ENCODE data around the gene ZNF239.
"Not testable (repeated sequence)": the region's sequence is repeated elsewhere in the genome, so short reads cannot be mapped to it uniquely, and the experiment has no call there.

Gene ZNF239

DNA sequence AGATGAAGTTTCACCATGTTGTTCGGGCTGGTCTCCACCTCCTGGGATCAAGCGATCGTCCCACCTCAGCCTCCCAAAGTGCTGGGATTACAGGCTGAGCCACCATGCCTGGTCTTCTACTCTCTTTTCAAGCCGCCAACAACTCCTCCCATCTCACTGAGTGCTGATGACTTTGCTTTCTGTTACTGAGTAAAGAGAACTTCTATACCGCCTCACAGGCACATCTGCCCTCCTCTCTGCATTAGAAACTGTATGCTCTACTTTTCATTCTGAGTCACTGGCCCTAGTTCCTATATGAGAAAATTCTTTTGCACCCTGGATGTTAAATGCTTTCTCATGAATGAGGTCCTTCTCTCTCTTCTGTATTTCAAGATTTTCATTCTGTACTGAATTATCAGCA lies 2.2 kb upstream of the ZNF239 start:
- DNase-seq (ENCODE audit: low spot score): no peak

DNA sequence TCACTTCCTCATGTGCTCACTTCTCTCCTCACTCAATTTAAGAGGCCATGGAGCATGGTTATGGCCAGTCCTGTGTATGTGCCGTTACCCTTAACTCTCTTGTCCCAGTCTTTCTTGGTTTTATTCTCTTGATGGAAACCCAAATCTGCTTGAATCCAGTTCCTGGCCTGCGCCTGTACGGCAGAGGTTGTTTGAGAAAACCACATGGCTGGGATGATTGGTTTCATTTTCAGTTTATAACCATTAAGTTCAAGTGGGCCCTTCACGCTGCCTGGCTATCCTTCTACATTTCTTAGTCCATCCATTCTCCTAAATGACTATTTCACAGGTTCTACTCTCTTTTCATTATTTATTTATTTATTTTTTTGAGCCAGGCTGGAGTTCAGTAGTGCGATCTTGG lies 1.6 kb upstream of the ZNF239 start:
- DNase-seq (ENCODE audit: low spot score): no peak

DNA sequence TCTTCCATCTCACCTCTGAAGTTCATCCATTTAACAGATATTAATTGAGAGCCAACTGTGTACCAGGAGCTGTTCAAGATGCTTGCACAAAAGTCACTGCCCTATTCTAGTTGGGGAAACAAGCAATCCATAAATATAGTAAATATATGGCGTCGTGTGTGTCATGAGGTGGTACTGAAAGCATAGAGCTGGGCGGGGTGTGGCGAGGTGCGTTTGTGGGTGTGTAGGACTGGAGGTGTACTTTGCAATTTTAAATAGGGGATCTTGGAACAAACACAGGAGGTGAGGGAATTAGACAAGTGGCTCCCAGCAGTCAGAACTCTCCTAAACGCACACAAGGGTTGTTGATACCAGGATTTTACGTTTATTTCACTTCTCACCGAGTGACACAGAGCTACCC lies 490 bp upstream of the ZNF239 start:
- no peak for DNase-seq (ENCODE audit: low spot score)

DNA sequence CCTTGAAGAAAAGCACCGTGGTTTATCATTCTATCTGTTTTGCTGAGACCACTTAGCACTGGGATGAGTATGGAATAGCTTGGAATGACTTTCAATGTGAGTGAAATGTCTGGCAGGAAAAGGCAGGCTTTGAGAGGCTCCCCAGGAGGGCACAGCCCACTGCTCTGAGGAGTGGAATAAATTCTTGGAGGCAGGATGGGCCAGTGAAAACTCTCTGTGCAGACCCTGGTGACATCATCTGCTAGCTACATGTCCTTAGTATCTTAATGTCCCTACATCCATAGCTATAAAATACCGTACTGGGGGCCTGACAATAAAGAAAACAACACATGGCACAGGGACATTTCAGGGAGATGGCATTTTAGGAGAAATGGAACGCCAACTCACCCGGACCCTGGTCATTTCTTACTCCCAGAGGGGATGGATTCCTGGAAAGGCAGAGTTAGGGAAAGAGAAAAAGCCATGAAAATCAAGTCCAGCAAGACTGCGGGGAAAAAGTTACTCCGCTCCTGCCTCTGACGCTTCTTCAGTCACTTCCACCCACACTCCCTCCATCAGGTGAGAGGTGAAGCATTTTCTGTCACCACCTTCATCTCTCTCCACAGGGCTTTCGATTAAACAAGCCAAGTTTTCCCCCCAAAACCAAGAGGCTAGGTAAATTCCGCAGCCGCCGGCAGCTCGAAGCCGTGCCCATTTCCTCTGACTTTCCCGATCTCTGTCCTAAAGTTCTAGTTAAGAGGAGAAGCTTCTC lies 991 bp downstream of the ZNF239 start:
- no peak for DNase-seq (ENCODE audit: low spot score)

DNA sequence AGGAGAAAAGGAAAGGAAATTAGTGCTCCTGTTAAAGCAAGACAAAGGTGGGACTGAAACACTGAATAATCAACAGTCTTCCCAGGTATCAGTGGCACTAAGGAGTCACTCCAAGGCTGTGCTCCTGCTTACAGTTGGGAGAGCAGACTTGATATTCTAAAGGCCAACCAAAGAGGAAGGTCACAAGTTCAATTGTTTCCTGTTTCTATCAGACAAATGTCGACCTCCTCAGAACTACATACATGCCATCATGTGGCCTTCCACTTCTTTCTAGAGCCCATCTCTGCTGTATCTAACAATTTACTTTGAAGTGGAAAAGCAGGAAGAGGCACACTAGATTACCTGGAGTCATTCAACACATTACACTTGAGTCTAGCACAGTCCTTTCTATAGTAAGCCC lies 3.4 kb downstream of the ZNF239 start:
- no peak for DNase-seq (ENCODE audit: low spot score)

DNA sequence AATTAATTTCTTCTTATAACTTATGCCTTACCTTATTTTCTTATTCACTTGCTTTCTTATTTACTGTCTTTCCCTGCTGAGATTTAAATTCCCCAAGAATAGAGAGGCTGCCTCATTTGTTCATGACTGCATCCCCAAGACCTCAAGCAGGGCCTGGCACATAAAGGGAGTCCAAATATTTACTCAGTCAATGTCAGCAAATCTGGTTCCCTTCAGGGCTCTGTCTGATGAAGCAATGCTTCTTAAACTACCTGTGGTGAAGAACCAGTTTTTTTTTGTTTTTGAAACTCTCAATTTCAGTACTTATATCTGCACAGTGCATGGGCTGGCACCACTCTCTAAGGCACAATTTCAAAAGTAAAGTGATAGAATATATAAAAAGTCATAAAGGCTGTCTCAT lies 4.7 kb downstream of the ZNF239 start:
- no peak for DNase-seq (ENCODE audit: low spot score)

DNA sequence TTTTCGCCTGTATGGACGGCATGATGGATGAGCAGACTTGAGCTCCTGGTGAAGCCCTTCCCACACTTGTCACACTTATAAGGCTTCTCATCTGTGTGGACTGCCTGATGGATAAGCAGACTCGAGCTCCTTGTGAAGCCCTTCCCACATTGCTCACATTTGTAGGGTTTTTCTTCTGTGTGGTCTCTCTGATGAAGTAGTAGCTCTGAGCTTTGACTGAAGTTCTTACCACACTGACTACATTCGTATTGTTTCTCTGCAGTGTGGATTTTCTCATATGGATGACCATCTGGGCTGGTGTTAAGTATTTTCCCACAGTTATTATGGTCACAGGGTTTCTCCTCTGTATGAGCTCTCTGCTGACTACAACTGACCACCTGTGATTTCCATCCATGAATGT lies 17.2 kb downstream of the ZNF239 start:
- DNase-seq (ENCODE audit: low spot score): no peak

DNA sequence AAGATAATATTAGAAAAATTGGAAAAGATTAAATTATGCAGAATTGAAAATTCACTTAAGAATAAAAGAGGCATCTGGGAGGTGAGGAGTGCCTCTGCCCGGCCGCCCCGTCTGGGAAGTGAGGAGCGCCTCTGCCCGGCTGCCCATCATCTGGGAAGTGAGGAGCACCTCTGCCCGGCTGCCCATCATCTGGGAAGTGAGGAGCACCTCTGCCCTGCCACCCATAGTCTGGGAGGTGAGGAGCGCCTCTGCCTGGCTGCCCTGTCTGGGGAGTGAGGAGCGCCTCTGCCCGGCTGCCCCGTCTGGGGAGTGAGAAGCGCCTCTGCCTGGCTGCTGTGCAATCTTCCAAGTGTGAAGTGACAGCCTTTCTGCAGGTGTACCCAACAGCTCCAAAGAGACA lies 30.7 kb downstream of the ZNF239 start:
- DNase-seq (ENCODE audit: low spot score): not testable (repeated sequence)

DNA sequence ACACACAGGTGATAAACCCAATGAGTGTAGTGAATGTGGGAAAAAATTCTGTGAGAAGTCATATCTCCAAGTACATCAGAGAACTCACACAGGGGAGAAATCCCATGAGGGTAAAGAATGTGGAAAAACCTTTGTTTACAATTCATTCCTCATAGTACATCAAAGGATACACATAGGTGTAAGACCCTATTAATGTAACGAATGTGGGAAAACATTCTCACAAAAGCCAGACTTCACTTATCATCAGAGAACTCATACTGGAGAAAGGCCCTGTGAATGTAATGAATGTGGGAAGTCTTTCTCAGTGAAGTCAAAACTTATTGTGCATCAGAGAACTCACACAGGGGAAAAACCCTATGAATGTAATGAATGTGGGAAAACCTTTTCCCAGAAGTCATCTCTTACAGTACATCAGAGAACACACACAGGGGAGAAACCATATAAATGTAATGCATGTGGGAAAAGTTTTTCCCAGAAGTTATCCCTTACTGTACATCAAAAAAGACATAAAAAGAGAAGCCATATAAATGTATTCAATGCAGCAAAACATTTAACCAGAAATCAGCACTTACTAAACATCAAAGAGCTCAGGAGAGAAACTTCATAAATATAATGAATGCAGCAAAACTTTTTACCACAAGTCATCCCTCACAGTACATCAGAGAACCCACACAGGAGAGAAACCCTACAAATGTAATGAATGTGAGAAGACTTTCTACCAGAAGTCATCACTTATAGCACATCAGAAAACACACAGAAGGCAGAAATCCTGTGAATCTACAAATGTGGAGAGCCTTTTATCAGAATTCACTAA lies 49.8 kb downstream of the ZNF239 start:
- DNase-seq (ENCODE audit: low spot score): no peak

Data from activated CD4-positive, alpha-beta T cell treated with anti-CD3 and anti-CD28 coated beads, Interleukin-2, Interleukin-4, amounts not matched to agents 100 ng/mL and 50 ng/mL, durations not matched to agents 16 hours and 8 hours (primary cell).